Kidney epithelial cell (primary cell): ENCODE data around the gene CCL23. TPM values are rescaled to one million over a fixed set of nuclear protein-coding genes. Genes with fewer than 3 reads are reported as not detected.
"Not testable (repeated sequence)": the region's sequence is repeated elsewhere in the genome, so short reads cannot be mapped to it uniquely, and the experiment has no call there.

Source experiments
- DNase-seq: peaks from one replicate; pipeline ENCODE4 v3.0.0-alpha.2; 2010; ENCODE audit warnings: low read depth
- H3K27me3 ChIP-seq: 2 replicates; pipeline ENCODE4 v1.6.0; 2011; ENCODE audit warnings: low read length; ENCODE audit not compliant: control insufficient read depth, insufficient read depth
- H3K36me3 ChIP-seq: 2 replicates; pipeline ENCODE4 v1.5.1; 2011; ENCODE audit warnings: low read length; ENCODE audit not compliant: control insufficient read depth, insufficient read depth
- H3K4me3 ChIP-seq: 2 replicates; pipeline ENCODE4 v1.5.1; 2011; ENCODE audit warnings: low read depth, mild to moderate bottlenecking, control low read depth, low read length
- CTCF ChIP-seq: IDR thresholded peaks from 2 replicates; pipeline ENCODE4 v1.5.1; 2011; ENCODE audit warnings: mild to moderate bottlenecking, moderate library complexity, low read length, control low read depth, inconsistent platforms; ENCODE audit not compliant: insufficient read depth, poor library complexity, severe bottlenecking
- total RNA-seq: library from RNA; depleted of rRNA; stranded (reverse); fragments of >200 nt; gene quantifications from 2 replicates; pipeline ENCODE4 v1.2.3, GENCODE V29; 2015

Gene CCL23
- total RNA-seq, 1 donor from 2014 or later: not detected

DNA sequence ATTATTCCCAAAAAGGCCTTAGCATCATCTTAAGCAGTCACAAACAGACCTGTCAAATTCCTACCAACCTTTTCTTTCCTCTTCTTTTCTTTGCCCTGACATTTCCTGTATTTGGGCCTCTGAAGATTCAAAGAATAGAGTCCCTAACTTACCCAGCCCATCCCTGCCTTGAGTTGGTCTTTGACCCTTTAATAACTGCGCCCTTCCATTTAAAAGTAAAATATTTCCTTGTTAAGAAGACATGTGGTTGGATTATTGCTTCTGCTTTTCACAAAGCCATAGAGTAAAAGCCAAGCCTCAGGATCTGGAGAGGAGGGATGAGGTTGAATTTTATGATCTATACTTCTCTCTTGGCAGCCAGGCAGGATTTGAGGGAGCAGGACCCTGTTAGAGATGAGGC, 13.2 kb upstream of the CCL23 start:
- Histone ChIP-seq H3K36me3 (no peaks in the 10 kb centered on the region), H3K27me3 (peaks cover 2% of the 10 kb centered on the region), H3K4me3 (no peak overlapping the region)
- no peak for DNase-seq
- no peak for TF ChIP-seq CTCF

GRCh38 chr17:36027761-36028160, 10.0 kb upstream of the CCL23 start:
- no peak for DNase-seq
- Histone ChIP-seq H3K27me3 (peaks cover 1% of the 10 kb centered on the region), H3K4me3 (no peak overlapping the region), H3K36me3 (no peaks in the 10 kb centered on the region)
- no peak for TF ChIP-seq CTCF

DNA sequence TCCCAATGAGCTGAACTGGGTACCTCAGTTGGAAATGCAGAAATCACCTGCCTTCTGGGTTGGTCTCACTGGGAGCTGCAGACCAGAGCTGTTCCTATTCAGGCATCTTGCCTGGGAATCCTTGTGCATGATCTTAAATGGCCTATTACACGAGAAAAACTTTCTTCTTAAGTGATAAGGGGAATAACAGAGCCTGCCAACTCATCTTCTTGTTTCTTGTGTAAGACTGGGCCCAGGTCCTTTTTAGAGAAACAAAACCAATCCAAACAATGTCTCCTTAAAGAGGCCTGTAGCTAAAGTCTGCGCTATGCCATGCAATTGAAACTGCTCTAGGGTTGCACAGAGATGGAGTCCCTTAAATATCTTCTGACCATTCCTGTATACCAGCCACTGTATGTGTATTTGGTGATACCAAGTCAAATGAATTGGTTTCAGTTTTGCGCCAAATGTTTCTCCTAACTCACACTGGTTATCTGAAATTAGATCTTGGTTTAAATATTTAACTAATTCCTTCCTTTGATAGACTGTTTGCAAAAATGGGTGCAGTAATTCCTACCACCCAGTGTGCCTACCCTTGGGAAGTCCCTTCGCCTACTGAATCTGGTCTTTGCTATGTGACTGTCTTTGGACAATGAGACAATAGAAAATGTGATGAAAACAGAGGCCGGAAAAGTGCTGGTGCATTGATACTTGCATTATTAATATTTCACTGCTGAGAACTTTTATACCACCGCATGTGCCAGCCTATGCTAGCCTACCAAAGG, 6.5 kb upstream of the CCL23 start:
- no peak for TF ChIP-seq CTCF
- no peaks in the 10 kb centered on the region for H3K27me3 ChIP-seq
- no peaks in the 10 kb centered on the region for H3K36me3 ChIP-seq
- no peak for DNase-seq
- no peak overlapping the region for H3K4me3 ChIP-seq

DNA sequence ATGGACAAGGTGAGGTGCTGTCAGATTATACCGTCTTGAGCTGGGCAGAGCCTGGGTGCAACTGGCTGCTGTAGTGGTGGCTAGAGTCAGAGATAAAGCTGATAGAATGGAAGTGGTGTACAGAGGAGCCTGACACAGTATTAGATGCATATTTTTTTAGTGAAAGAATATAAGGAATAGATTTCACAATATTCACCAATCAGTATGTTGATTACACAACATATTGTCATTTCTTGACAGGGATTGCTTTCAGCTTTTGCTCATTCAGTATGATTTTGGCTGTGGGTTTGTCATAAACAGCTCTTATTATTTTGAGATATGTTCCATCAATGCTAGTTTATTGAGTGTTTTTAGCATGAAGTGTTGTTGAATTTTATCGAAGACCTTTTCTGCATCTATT, 1.7 kb upstream of the CCL23 start:
- no peak overlapping the region for H3K4me3 ChIP-seq
- no peaks in the 10 kb centered on the region for H3K27me3 ChIP-seq
- no peaks in the 10 kb centered on the region for H3K36me3 ChIP-seq
- DNase-seq: no peak
- no peak for TF ChIP-seq CTCF

- no peak overlapping the region for H3K4me3 ChIP-seq
- H3K27me3 ChIP-seq: no peaks in the 10 kb centered on the region
- no peaks in the 10 kb centered on the region for H3K36me3 ChIP-seq
- DNase-seq: no peak
- TF ChIP-seq CTCF: no peak
Observed at GRCh38 chr17:36016555-36016954, 1.2 kb downstream of the CCL23 start.

DNA sequence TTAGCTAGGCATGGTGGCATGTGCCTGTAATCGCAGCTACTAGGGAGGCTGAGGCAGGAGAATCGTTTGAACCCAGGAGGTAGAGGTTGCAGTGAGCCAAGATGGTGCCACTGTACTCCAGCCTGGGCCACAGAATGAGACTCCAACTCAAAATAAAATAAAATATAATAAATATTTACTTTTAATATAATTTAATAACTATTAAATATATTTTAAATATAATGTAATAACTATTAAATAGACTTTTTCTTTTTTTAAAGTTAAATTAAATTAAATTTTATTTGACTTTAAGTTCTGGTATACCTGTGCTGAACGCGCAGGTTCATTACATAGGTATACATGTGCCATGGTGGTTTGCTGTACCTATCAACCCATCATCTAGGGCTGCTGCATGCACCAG, 1.9 kb downstream of the CCL23 start:
- not testable (repeated sequence) for DNase-seq

More for the DNA sequence above, 1.9 kb downstream of the CCL23 start:
- H3K36me3 ChIP-seq, H3K4me3 ChIP-seq, H3K27me3 ChIP-seq: not testable (repeated sequence)
